ENCODE measurements around the gene CYBRD1. TPM values are rescaled to one million over a fixed set of nuclear protein-coding genes. Genes with fewer than 3 reads are reported as not detected.

CYBRD1 gene
- total RNA-seq, 3 donors from 2014 or later (not counting 1 experiment from before 2014, with no cell fraction given): 13.6 to 28.7 (median 16.4) TPM

GRCh38 chr2:171483793-171484192 is 38.5 kb upstream of the CYBRD1 start:
- no peak overlapping the region for H3K27ac ChIP-seq (ENCODE audit: low read length)
- ATAC-seq (no peak), DNase-seq (no peak)
- Mint-ChIP-seq H3K36me3 (no peaks in the 10 kb centered on the region), H3K4me3 (no peak overlapping the region), H3K27me3 (ENCODE audit: low read depth in 2 of 2) (no peaks in the 10 kb centered on the region), H3K27ac (peak overlapping the region in 1 of 2 donors; percentile 72), H3K9me3 (no peaks in the 10 kb centered on the region), H3K4me1 (peaks cover 65 to 79% of the 10 kb centered on the region in 2 donors)
- intact Hi-C loops (cut with micrococcal nuclease): no loop called here
- H3K4me1 ChIP-seq (ENCODE audit: control insufficient read depth, insufficient read depth, low read length): peaks cover 11% of the 10 kb centered on the region
- no peak for TF ChIP-seq CTCF (IDR thresholded peaks at IDR 0.05)
- no peaks in the 10 kb centered on the region for H3K27me3 ChIP-seq (ENCODE audit: control insufficient read depth, insufficient read depth, low read length)
- H3K36me3 ChIP-seq (ENCODE audit: control insufficient read depth, insufficient read depth, low read length): peaks cover 9% of the 10 kb centered on the region
- H3K9me3 ChIP-seq (ENCODE audit: control insufficient read depth, insufficient read depth, low read length): no peaks in the 10 kb centered on the region
- no peak overlapping the region for H3K4me3 ChIP-seq (ENCODE audit: low read length)
- WGBS (ENCODE audit: insufficient coverage): no CpG with 5 or more reads among the region's 2 CpGs

- Mint-ChIP-seq H3K9me3 (no peaks in the 10 kb centered on the region), H3K27ac (peak overlapping the region; percentile 86 to 93), H3K4me3 (peak overlapping the region; percentile 86), H3K36me3 (no peaks in the 10 kb centered on the region), H3K4me1 (peaks cover 70 to 77% of the 10 kb centered on the region in 2 donors), H3K27me3 (ENCODE audit: low read depth in 2 of 2) (no peaks in the 10 kb centered on the region)
- peaks cover 6% of the 10 kb centered on the region for H3K36me3 ChIP-seq (ENCODE audit: control insufficient read depth, insufficient read depth, low read length)
- H3K27me3 ChIP-seq (ENCODE audit: control insufficient read depth, insufficient read depth, low read length): no peaks in the 10 kb centered on the region
- ATAC-seq (peak; percentile 58 to 69 (median 58)), DNase-seq (no peak)
- H3K9me3 ChIP-seq (ENCODE audit: control insufficient read depth, insufficient read depth, low read length): no peaks in the 10 kb centered on the region
- intact Hi-C loops (cut with micrococcal nuclease): no loop called here
- H3K4me1 ChIP-seq (ENCODE audit: control insufficient read depth, insufficient read depth, low read length): peaks cover 11% of the 10 kb centered on the region
- WGBS (ENCODE audit: insufficient coverage): no CpG with 5 or more reads among the region's 1 CpG
- no peak overlapping the region for H3K4me3 ChIP-seq (ENCODE audit: low read length)
- no peak for TF ChIP-seq CTCF (IDR thresholded peaks at IDR 0.05)
- peak overlapping the region; percentile 55 for H3K27ac ChIP-seq (ENCODE audit: low read length)
These were observed 37.2 kb upstream of the CYBRD1 start for GRCh38 chr2:171485116-171485515.

GRCh38 chr2:171487201-171487600 is 35.1 kb upstream of the CYBRD1 start:
- no peaks in the 10 kb centered on the region for H3K36me3 ChIP-seq (ENCODE audit: control insufficient read depth, insufficient read depth, low read length)
- intact Hi-C loops (cut with micrococcal nuclease): no loop called here
- no peak for DNase-seq
- H3K27me3 ChIP-seq (ENCODE audit: control insufficient read depth, insufficient read depth, low read length): no peaks in the 10 kb centered on the region
- H3K27me3 Mint-ChIP-seq (ENCODE audit: low read depth in 2 of 2): no peaks in the 10 kb centered on the region
- H3K4me3 Mint-ChIP-seq: no peak overlapping the region
- over 99% methylated on average over 6 of the region's 6 CpGs for whole genome bisulfite sequencing (ENCODE audit: insufficient coverage)
- H3K4me1 Mint-ChIP-seq: peaks cover 56 to 64% of the 10 kb centered on the region in 2 donors
- H3K27ac ChIP-seq (ENCODE audit: low read length): no peak overlapping the region
- no peaks in the 10 kb centered on the region for H3K9me3 Mint-ChIP-seq
- H3K36me3 Mint-ChIP-seq: no peaks in the 10 kb centered on the region
- no peak for ATAC-seq
- H3K4me3 ChIP-seq (ENCODE audit: low read length): no peak overlapping the region
- TF ChIP-seq CTCF (IDR thresholded peaks at IDR 0.05): no peak
- no peak overlapping the region for H3K27ac Mint-ChIP-seq
- H3K9me3 ChIP-seq (ENCODE audit: control insufficient read depth, insufficient read depth, low read length): no peaks in the 10 kb centered on the region
- H3K4me1 ChIP-seq (ENCODE audit: control insufficient read depth, insufficient read depth, low read length): peaks cover 11% of the 10 kb centered on the region

- no peak overlapping the region for H3K4me3 Mint-ChIP-seq
- no peaks in the 10 kb centered on the region for H3K36me3 Mint-ChIP-seq
- WGBS (ENCODE audit: insufficient coverage): 100% methylated on average over 4 of the region's 4 CpGs
- no peaks in the 10 kb centered on the region for H3K9me3 ChIP-seq (ENCODE audit: control insufficient read depth, insufficient read depth, low read length)
- intact Hi-C loops (cut with micrococcal nuclease): no loop called here
- H3K27ac Mint-ChIP-seq: peak overlapping the region in 1 of 2 donors; percentile 44
- no peaks in the 10 kb centered on the region for H3K36me3 ChIP-seq (ENCODE audit: control insufficient read depth, insufficient read depth, low read length)
- no peaks in the 10 kb centered on the region for H3K9me3 Mint-ChIP-seq
- peaks cover 9% of the 10 kb centered on the region for H3K4me1 ChIP-seq (ENCODE audit: control insufficient read depth, insufficient read depth, low read length)
- no peak for TF ChIP-seq CTCF (IDR thresholded peaks at IDR 0.05)
- H3K4me1 Mint-ChIP-seq: peaks cover 50 to 58% of the 10 kb centered on the region in 2 donors
- no peaks in the 10 kb centered on the region for H3K27me3 Mint-ChIP-seq (ENCODE audit: low read depth in 2 of 2)
- no peak overlapping the region for H3K4me3 ChIP-seq (ENCODE audit: low read length)
- no peak for ATAC-seq
- H3K27ac ChIP-seq (ENCODE audit: low read length): no peak overlapping the region
- H3K27me3 ChIP-seq (ENCODE audit: control insufficient read depth, insufficient read depth, low read length): no peaks in the 10 kb centered on the region
- no peak for DNase-seq
These were observed 34.4 kb upstream of the CYBRD1 start for GRCh38 chr2:171487803-171488259.
